GM23338 (cell line): Measurements from ENCODE around the gene CCSAP. TPM values are rescaled to one million over a fixed set of nuclear protein-coding genes. Genes with fewer than 3 reads are reported as not detected.

Experiments used
- ATAC-seq: fragments of 200-7000 bp; cut with Tn5 transposase; 3 replicates; pipeline ENCODE4 v1.9.1; 2020
- DNase-seq: peaks from one replicate; pipeline ENCODE4 v3.0.0-alpha.2; 2015; ENCODE audit warnings: low spot score
- H2AFZ ChIP-seq: fragments of 200-600 bp; sonication (generic); 2 replicates; pipeline ENCODE4 v1.8.0; 2016; ENCODE audit warnings: antibody characterized with exemption, mild to moderate bottlenecking, moderate library complexity
- H3F3A ChIP-seq: fragments of 200-600 bp; sonication (generic); replicated peaks from 2 replicates; pipeline ENCODE4 v1.8.0; 2017; ENCODE audit warnings: antibody characterized with exemption, mixed run types, low read depth
- H3K27ac ChIP-seq: fragments of 200-600 bp; sonication (generic); 2 replicates; pipeline ENCODE4 v1.6.1; 2016; ENCODE audit warnings: low read depth
- H3K27me3 ChIP-seq: fragments of 200-600 bp; sonication (generic); 2 replicates; pipeline ENCODE4 v1.8.0; 2016; ENCODE audit warnings: mild to moderate bottlenecking, mixed run types, moderate library complexity; ENCODE audit not compliant: insufficient read depth
- H3K36me3 ChIP-seq: fragments of 200-600 bp; sonication (generic); 2 replicates; pipeline ENCODE4 v1.8.0; 2016; ENCODE audit warnings: mild to moderate bottlenecking; ENCODE audit not compliant: insufficient read depth
- H3K4me1 ChIP-seq: fragments of 200-600 bp; sonication (generic); 2 replicates; pipeline ENCODE4 v1.8.0; 2016; ENCODE audit warnings: mild to moderate bottlenecking, moderate library complexity; ENCODE audit not compliant: insufficient read depth
- H3K4me2 ChIP-seq: fragments of 200-600 bp; sonication (generic); 2 replicates; pipeline ENCODE4 v1.7.1; 2017; ENCODE audit warnings: mixed run types
- H3K4me3 ChIP-seq: fragments of 200-600 bp; sonication (generic); 2 replicates; pipeline ENCODE4 v1.6.1; 2016; ENCODE audit warnings: mixed run types
- H3K79me2 ChIP-seq: fragments of 200-600 bp; sonication (generic); replicated peaks from 2 replicates; pipeline ENCODE4 v1.8.0; 2017; ENCODE audit warnings: mild to moderate bottlenecking; ENCODE audit not compliant: insufficient read depth
- H3K9me2 ChIP-seq: fragments of 200-600 bp; sonication (generic); 2 replicates; pipeline ENCODE4 v1.8.0; 2017; ENCODE audit not compliant: insufficient read depth
- H4K20me1 ChIP-seq: fragments of 200-600 bp; sonication (generic); replicated peaks from 2 replicates; pipeline ENCODE4 v1.8.0; 2017; ENCODE audit warnings: mild to moderate bottlenecking; ENCODE audit not compliant: insufficient read depth
- H3K27ac Mint-ChIP-seq: 2 replicates; pipeline ENCODE4 v1.8.0; 2020; ENCODE audit warnings: inconsistent platforms, mild to moderate bottlenecking, moderate library complexity, mixed read lengths
- H3K27me3 Mint-ChIP-seq: 3 replicates; pipeline ENCODE4 v1.8.0; 2022; ENCODE audit warnings: low read depth, mild to moderate bottlenecking, moderate library complexity, mixed read lengths, inconsistent platforms; ENCODE audit not compliant: insufficient read depth, poor library complexity
- H3K36me3 Mint-ChIP-seq: 3 replicates; pipeline ENCODE4 v1.8.0; 2021; ENCODE audit warnings: low read depth, mild to moderate bottlenecking, inconsistent platforms, moderate library complexity, mixed read lengths
- H3K4me1 Mint-ChIP-seq: 3 replicates; pipeline ENCODE4 v1.8.0; 2020; ENCODE audit warnings: mild to moderate bottlenecking, inconsistent platforms, mixed read lengths
- H3K4me3 Mint-ChIP-seq: 3 replicates; pipeline ENCODE4 v1.8.0; 2021; ENCODE audit warnings: moderate library complexity, mild to moderate bottlenecking, inconsistent platforms, mixed read lengths
- H3K9me3 Mint-ChIP-seq: 3 replicates; pipeline ENCODE4 v1.8.0; 2020; ENCODE audit warnings: moderate library complexity, mild to moderate bottlenecking, inconsistent platforms, mixed read lengths
- EZH2 ChIP-seq: fragments of 200-600 bp; sonication (generic); IDR thresholded peaks from one replicate; pipeline ENCODE4 v1.8.0; 2017; ENCODE audit warnings: antibody characterized with exemption, mild to moderate bottlenecking, low read depth; ENCODE audit not compliant: unreplicated experiment
- NANOG ChIP-seq: IDR thresholded peaks from 2 replicates; pipeline ENCODE4 v1.6.1; 2016; ENCODE audit warnings: antibody characterized with exemption, borderline replicate concordance
- STAT1 ChIP-seq: IDR thresholded peaks from one replicate; pipeline ENCODE4 v1.6.1; 2016; ENCODE audit warnings: antibody characterized with exemption; ENCODE audit not compliant: unreplicated experiment
- ZNF331 ChIP-seq: fragments of 250-450 bp; sonication (Bioruptor Pico); IDR thresholded peaks from 2 replicates; pipeline ENCODE4 v1.5.0; 2020; ENCODE audit warnings: low read depth, mild to moderate bottlenecking, moderate library complexity
- polyA plus RNA-seq: library from polyadenylated mRNA; unstranded; fragments of >200 nt; fragmentation: Nextera tagmentation; extraction: Ambion mirVana; gene quantifications from 2 replicates; pipeline ENCODE4 v1.2.1, GENCODE V29; 2016
- total RNA-seq: library from RNA; depleted of rRNA; stranded (reverse); fragments of >200 nt; shearing (Covaris generic); gene quantifications from 2 replicates; pipeline ENCODE4 v1.2.3, GENCODE V29; 2014
- TF ChIP-seq, protein P1 (sequence below), 2 experiments: fragments of 200-600 bp in 1 of 2; sonication (generic) in 1 of 2; conservative IDR thresholded peaks; 2 replicates each; pipeline versions ENCODE4 v1.5.1 to v1.6.1; 2016 to 2017; ENCODE audit warnings: antibody characterized with exemption in 2 of 2, low read depth in 2 of 2, mild to moderate bottlenecking in 2 of 2, moderate library complexity in 1 of 2
- TF ChIP-seq, protein P2 (sequence below): fragments of 250-450 bp; sonication (Bioruptor Pico); IDR thresholded peaks from 2 replicates; pipeline ENCODE4 v1.5.0; 2020; ENCODE audit warnings: mild to moderate bottlenecking, moderate library complexity

Gene CCSAP
- total and polyA plus RNA-seq, 2 experiments from 2014 or later = 4.2 to 13.3 TPM

- TF ChIP-seq, protein P1, sequence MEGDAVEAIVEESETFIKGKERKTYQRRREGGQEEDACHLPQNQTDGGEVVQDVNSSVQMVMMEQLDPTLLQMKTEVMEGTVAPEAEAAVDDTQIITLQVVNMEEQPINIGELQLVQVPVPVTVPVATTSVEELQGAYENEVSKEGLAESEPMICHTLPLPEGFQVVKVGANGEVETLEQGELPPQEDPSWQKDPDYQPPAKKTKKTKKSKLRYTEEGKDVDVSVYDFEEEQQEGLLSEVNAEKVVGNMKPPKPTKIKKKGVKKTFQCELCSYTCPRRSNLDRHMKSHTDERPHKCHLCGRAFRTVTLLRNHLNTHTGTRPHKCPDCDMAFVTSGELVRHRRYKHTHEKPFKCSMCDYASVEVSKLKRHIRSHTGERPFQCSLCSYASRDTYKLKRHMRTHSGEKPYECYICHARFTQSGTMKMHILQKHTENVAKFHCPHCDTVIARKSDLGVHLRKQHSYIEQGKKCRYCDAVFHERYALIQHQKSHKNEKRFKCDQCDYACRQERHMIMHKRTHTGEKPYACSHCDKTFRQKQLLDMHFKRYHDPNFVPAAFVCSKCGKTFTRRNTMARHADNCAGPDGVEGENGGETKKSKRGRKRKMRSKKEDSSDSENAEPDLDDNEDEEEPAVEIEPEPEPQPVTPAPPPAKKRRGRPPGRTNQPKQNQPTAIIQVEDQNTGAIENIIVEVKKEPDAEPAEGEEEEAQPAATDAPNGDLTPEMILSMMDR (conservative IDR thresholded peaks at IDR 0.05; ENCODE audit: low read depth in 2 of 2) = no peak
- TF ChIP-seq STAT1 = no peak
- TF ChIP-seq, protein P2, sequence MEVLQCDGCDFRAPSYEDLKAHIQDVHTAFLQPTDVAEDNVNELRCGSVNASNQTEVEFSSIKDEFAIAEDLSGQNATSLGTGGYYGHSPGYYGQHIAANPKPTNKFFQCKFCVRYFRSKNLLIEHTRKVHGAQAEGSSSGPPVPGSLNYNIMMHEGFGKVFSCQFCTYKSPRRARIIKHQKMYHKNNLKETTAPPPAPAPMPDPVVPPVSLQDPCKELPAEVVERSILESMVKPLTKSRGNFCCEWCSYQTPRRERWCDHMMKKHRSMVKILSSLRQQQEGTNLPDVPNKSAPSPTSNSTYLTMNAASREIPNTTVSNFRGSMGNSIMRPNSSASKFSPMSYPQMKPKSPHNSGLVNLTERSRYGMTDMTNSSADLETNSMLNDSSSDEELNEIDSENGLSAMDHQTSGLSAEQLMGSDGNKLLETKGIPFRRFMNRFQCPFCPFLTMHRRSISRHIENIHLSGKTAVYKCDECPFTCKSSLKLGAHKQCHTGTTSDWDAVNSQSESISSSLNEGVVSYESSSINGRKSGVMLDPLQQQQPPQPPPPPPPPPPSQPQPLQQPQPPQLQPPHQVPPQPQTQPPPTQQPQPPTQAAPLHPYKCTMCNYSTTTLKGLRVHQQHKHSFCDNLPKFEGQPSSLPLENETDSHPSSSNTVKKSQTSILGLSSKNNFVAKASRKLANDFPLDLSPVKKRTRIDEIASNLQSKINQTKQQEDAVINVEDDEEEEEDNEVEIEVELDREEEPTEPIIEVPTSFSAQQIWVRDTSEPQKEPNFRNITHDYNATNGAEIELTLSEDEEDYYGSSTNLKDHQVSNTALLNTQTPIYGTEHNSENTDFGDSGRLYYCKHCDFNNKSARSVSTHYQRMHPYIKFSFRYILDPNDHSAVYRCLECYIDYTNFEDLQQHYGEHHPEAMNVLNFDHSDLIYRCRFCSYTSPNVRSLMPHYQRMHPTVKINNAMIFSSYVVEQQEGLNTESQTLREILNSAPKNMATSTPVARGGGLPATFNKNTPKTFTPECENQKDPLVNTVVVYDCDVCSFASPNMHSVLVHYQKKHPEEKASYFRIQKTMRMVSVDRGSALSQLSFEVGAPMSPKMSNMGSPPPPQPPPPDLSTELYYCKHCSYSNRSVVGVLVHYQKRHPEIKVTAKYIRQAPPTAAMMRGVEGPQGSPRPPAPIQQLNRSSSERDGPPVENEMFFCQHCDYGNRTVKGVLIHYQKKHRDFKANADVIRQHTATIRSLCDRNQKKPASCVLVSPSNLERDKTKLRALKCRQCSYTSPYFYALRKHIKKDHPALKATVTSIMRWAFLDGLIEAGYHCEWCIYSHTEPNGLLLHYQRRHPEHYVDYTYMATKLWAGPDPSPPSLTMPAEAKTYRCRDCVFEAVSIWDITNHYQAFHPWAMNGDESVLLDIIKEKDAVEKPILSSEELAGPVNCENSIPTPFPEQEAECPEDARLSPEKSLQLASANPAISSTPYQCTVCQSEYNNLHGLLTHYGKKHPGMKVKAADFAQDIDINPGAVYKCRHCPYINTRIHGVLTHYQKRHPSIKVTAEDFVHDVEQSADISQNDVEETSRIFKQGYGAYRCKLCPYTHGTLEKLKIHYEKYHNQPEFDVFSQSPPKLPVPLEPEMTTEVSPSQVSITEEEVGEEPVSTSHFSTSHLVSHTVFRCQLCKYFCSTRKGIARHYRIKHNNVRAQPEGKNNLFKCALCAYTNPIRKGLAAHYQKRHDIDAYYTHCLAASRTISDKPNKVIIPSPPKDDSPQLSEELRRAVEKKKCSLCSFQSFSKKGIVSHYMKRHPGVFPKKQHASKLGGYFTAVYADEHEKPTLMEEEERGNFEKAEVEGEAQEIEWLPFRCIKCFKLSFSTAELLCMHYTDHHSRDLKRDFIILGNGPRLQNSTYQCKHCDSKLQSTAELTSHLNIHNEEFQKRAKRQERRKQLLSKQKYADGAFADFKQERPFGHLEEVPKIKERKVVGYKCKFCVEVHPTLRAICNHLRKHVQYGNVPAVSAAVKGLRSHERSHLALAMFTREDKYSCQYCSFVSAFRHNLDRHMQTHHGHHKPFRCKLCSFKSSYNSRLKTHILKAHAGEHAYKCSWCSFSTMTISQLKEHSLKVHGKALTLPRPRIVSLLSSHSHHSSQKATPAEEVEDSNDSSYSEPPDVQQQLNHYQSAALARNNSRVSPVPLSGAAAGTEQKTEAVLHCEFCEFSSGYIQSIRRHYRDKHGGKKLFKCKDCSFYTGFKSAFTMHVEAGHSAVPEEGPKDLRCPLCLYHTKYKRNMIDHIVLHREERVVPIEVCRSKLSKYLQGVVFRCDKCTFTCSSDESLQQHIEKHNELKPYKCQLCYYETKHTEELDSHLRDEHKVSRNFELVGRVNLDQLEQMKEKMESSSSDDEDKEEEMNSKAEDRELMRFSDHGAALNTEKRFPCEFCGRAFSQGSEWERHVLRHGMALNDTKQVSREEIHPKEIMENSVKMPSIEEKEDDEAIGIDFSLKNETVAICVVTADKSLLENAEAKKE = no peak
- TF ChIP-seq NANOG = no peak
- no peak for TF ChIP-seq EZH2
Measured at GRCh38 chr1:229302740-229303139, 40.1 kb downstream of the CCSAP start (continued).

DNA sequence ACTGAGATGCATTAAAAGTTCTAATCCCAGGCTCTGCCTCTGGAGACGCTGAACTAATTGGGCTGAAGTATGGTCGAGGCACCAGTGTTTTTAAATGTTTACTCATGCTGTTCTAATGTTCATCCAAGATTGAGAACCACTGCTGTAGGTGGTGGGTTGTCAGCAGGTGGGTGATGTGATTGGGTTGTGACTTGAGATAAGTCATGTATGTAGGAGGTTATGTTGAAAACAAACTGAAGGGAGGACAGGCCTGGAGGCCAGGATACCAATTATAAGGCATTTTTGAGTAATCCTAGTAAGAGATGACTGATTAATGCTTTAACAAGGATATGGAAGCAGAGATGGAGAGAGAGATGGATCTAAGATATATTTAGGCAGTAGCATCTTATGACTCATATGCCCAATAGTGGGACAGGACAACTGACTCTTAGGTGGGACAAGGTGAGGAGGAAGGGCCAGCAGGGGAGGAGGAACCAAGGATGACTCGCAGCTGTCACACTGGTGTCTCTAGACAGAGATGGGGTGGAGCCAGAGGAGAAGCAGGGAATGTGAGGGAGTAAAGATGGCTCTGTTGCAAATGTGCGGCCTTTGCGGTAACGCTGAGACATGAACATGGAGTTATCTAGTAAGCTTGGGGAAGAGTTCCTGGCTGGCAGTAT is 42.6 kb downstream of the CCSAP start:
- Histone ChIP-seq H2AFZ (no peak overlapping the region), H3K27me3 (no peaks in the 10 kb centered on the region), H3K4me1 (no peaks in the 10 kb centered on the region), H3K9me2 (no peaks in the 10 kb centered on the region), H3F3A (no peaks in the 10 kb centered on the region), H3K27ac (no peak overlapping the region), H3K79me2 (no peaks in the 10 kb centered on the region), H3K4me3 (no peak overlapping the region), H4K20me1 (no peaks in the 10 kb centered on the region), H3K4me2 (no peak overlapping the region), H3K36me3 (0 out of 2 replicates have a peak, but pooled peaks cover 19% of the 10 kb centered on the region)
- ATAC-seq (no peak), DNase-seq (no peak)
- H3K27ac Mint-ChIP-seq = no peak overlapping the region
- peaks cover 10% of the 10 kb centered on the region for H3K36me3 Mint-ChIP-seq
- no peaks in the 10 kb centered on the region for H3K9me3 Mint-ChIP-seq
- H3K27me3 Mint-ChIP-seq = no peaks in the 10 kb centered on the region
- peaks cover 7% of the 10 kb centered on the region; the same call in 2 of the 3 replicates for H3K4me1 Mint-ChIP-seq
- no peak overlapping the region for H3K4me3 Mint-ChIP-seq
- TF ChIP-seq ZNF331 (CRISPR knock-in tag) (no peak), EZH2 (no peak), NANOG (no peak)
- TF ChIP-seq, protein P2 = no peak
